IMR-90 (cell line): ENCODE data around the gene SAYSD1. TPM values are rescaled to one million over a fixed set of nuclear protein-coding genes. Genes with fewer than 3 reads are reported as not detected.

Experiments used
- ATAC-seq: fragments of 200-7000 bp; cut with Tn5 transposase; 2 replicates; pipeline ENCODE4 v1.9.1; 2020; ENCODE audit warnings: low read depth, mild to moderate bottlenecking, moderate library complexity
- BruUV-seq: library from RNA; stranded (reverse); fragments of 400-500 nt; replicated peaks from 2 replicates; lab custom pipeline; 2021; lab: Mats Ljungman, UMichigan
- CTCF ChIA-PET: fragments of 300-600 bp; formaldehyde crosslinking; extraction: SDS; loops from one replicate; lab custom pipeline; 2021; ENCODE audit warnings: antibody characterized with exemption; lab: Yijun Ruan, JAX
- POLR2A ChIA-PET: fragments of 300-600 bp; sonication (Branson Sonifier 250); formaldehyde crosslinking; loops from one replicate; lab custom pipeline; 2022; ENCODE audit warnings: antibody characterized with exemption; ENCODE audit not compliant: unreplicated experiment; lab: Charles Lee
- DNase-seq: peaks from one replicate; pipeline ENCODE4 v3.0.0; 2013
- H2AFZ ChIP-seq: replicated peaks from 2 replicates; pipeline ENCODE3; 2013; ENCODE audit warnings: low read length, mild to moderate bottlenecking; ENCODE audit not compliant: poor library complexity
- H2AK5ac ChIP-seq: 2 replicates; pipeline ENCODE4 v1.6.1; 2013; ENCODE audit warnings: low read depth, low read length, inconsistent platforms
- H2AK9ac ChIP-seq: replicated peaks from 2 replicates; pipeline ENCODE3; 2013; ENCODE audit warnings: mild to moderate bottlenecking, low read depth, low read length, moderate library complexity; ENCODE audit not compliant: poor library complexity
- H2BK120ac ChIP-seq: 2 replicates; pipeline ENCODE4 v1.6.1; 2013; ENCODE audit warnings: low read depth, low read length, inconsistent platforms
- H2BK15ac ChIP-seq: 3 replicates; pipeline ENCODE4 v1.6.1; 2013; ENCODE audit warnings: low read depth, low read length, inconsistent platforms
- H2BK20ac ChIP-seq: 2 replicates; pipeline ENCODE4 v1.6.1; 2013; ENCODE audit warnings: low read depth, mild to moderate bottlenecking, inconsistent platforms, low read length, moderate library complexity
- H2BK5ac ChIP-seq: 2 replicates; pipeline ENCODE4 v1.6.1; 2013; ENCODE audit warnings: mild to moderate bottlenecking, low read depth, low read length, inconsistent platforms; ENCODE audit not compliant: poor library complexity, severe bottlenecking
- H3K14ac ChIP-seq: replicated peaks from 2 replicates; pipeline ENCODE4 v1.6.1; 2013; ENCODE audit warnings: low read depth, low read length, inconsistent platforms
- H3K18ac ChIP-seq: 2 replicates; pipeline ENCODE4 v1.6.1; 2013; ENCODE audit warnings: low read depth, low read length, control low read depth
- H3K23ac ChIP-seq: 2 replicates; pipeline ENCODE4 v1.6.1; 2013; ENCODE audit warnings: low read depth, low read length, inconsistent platforms
- H3K27ac ChIP-seq: 2 replicates; pipeline ENCODE4 v1.5.1; 2013; ENCODE audit warnings: mild to moderate bottlenecking, control low read depth, low read length; ENCODE audit not compliant: insufficient read depth
- H3K27me3 ChIP-seq: 2 replicates; pipeline ENCODE4 v1.6.1; 2013; ENCODE audit warnings: low read length; ENCODE audit not compliant: control insufficient read depth, insufficient read depth
- H3K36me3 ChIP-seq: 2 replicates; pipeline ENCODE4 v1.6.1; 2013; ENCODE audit warnings: low read length, mixed read lengths; ENCODE audit not compliant: control insufficient read depth, insufficient read depth
- H3K4ac ChIP-seq: 2 replicates; pipeline ENCODE4 v1.6.1; 2013; ENCODE audit warnings: low read depth, low read length, inconsistent platforms
- H3K4me1 ChIP-seq: 2 replicates; pipeline ENCODE4 v1.6.1; 2013; ENCODE audit warnings: low read length, mixed read lengths; ENCODE audit not compliant: control insufficient read depth, insufficient read depth
- H3K4me2 ChIP-seq: 2 replicates; pipeline ENCODE4 v1.6.1; 2013; ENCODE audit warnings: low read depth, mild to moderate bottlenecking, control low read depth, low read length, moderate library complexity
- H3K4me3 ChIP-seq: 2 replicates; pipeline ENCODE4 v1.5.1; 2013; ENCODE audit warnings: low read depth, mild to moderate bottlenecking, control low read depth, low read length, moderate library complexity; ENCODE audit not compliant: insufficient read depth
- H3K56ac ChIP-seq: 2 replicates; pipeline ENCODE4 v1.6.1; 2013; ENCODE audit warnings: low read length, inconsistent platforms; ENCODE audit not compliant: insufficient read depth; ENCODE audit errors: extremely low read depth
- H3K79me1 ChIP-seq, 2 experiments: 2 replicates each; pipeline ENCODE4 v1.6.1; 2013; ENCODE audit warnings: low read length in 2 of 2, inconsistent platforms in 1 of 2, low read depth in 1 of 2
- H3K9ac ChIP-seq: 2 replicates; pipeline ENCODE4 v1.6.1; 2013; ENCODE audit warnings: low read depth, low read length, control low read depth
- H3K9me1 ChIP-seq: 2 replicates; pipeline ENCODE4 v1.6.1; 2013; ENCODE audit warnings: low read length, inconsistent platforms; ENCODE audit not compliant: insufficient read depth
- H3K9me3 ChIP-seq: 2 replicates; pipeline ENCODE4 v1.6.1; 2013; ENCODE audit warnings: low read length; ENCODE audit not compliant: control insufficient read depth, insufficient read depth
- H4K20me1 ChIP-seq: 2 replicates; pipeline ENCODE4 v1.6.1; 2013; ENCODE audit warnings: low read length, inconsistent platforms; ENCODE audit not compliant: insufficient read depth
- H4K5ac ChIP-seq: 2 replicates; pipeline ENCODE4 v1.6.1; 2013; ENCODE audit warnings: mild to moderate bottlenecking, low read depth, low read length, control low read depth
- H4K8ac ChIP-seq, 2 experiments: 2 replicates each; pipeline ENCODE4 v1.6.1; 2013; ENCODE audit warnings: low read depth in 2 of 2, low read length in 2 of 2, control low read depth in 1 of 2, inconsistent platforms in 1 of 2
- H4K91ac ChIP-seq: 2 replicates; pipeline ENCODE4 v1.6.1; 2013; ENCODE audit warnings: low read depth, low read length, inconsistent platforms; ENCODE audit not compliant: insufficient read depth
- BHLHE40 ChIP-seq: fragments of 150-350 bp; IDR thresholded peaks from 2 replicates; pipeline ENCODE4 v1.6.1; 2016; ENCODE audit warnings: mild to moderate bottlenecking, low read depth, low read length
- CEBPB ChIP-seq: IDR thresholded peaks from 2 replicates; pipeline ENCODE4 v1.6.1; 2012; ENCODE audit warnings: low read depth, low read length, improper control_type of control experiment
- CHD1 ChIP-seq: IDR thresholded peaks from 2 replicates; pipeline ENCODE4 v1.6.1; 2012; ENCODE audit warnings: low read depth, low read length, improper control_type of control experiment
- CTCF ChIP-seq: conservative IDR thresholded peaks from 2 replicates; pipeline ENCODE4 v1.5.1; 2012; ENCODE audit warnings: mild to moderate bottlenecking, low read depth, low read length, improper control_type of control experiment
- FOS ChIP-seq: fragments of 150-350 bp; IDR thresholded peaks from 2 replicates; pipeline ENCODE4 v1.6.1; 2016; ENCODE audit warnings: low read depth, low read length
- MAFK ChIP-seq: IDR thresholded peaks from 2 replicates; pipeline ENCODE4 v1.6.1; 2012; ENCODE audit warnings: low read depth, low read length, improper control_type of control experiment
- MAZ ChIP-seq: IDR thresholded peaks from 2 replicates; pipeline ENCODE4 v1.6.1; 2012; ENCODE audit warnings: low read depth, mild to moderate bottlenecking, low read length, improper control_type of control experiment, moderate library complexity, borderline replicate concordance
- MXI1 ChIP-seq: IDR thresholded peaks from 2 replicates; pipeline ENCODE4 v1.6.1; 2012; ENCODE audit warnings: low read depth, mild to moderate bottlenecking, low read length, moderate library complexity, borderline replicate concordance
- NFE2L2 ChIP-seq: fragments of 150-350 bp; IDR thresholded peaks from 2 replicates; pipeline ENCODE4 v1.6.1; 2016; ENCODE audit warnings: low read depth, mild to moderate bottlenecking, low read length
- POLR2A ChIP-seq: IDR thresholded peaks from 2 replicates; pipeline ENCODE4 v1.6.1; 2012; ENCODE audit warnings: mild to moderate bottlenecking, low read depth, low read length
- RAD21 ChIP-seq: IDR thresholded peaks from 2 replicates; pipeline ENCODE4 v1.6.1; 2012; ENCODE audit warnings: low read length, improper control_type of control experiment
- RCOR1 ChIP-seq: IDR thresholded peaks from 2 replicates; pipeline ENCODE4 v1.6.1; 2012; ENCODE audit warnings: mild to moderate bottlenecking, low read length, improper control_type of control experiment; ENCODE audit not compliant: insufficient replicate concordance
- RFX5 ChIP-seq: IDR thresholded peaks from 2 replicates; pipeline ENCODE4 v1.8.0; 2012; ENCODE audit warnings: low read depth, mild to moderate bottlenecking, low read length, moderate library complexity
- SMC3 ChIP-seq: fragments of 150-350 bp; IDR thresholded peaks from 2 replicates; pipeline ENCODE4 v1.6.1; 2016; ENCODE audit warnings: low read depth, mild to moderate bottlenecking, antibody characterized with exemption, low read length, moderate library complexity
- WGBS, 2 experiments: methylation state at CpG; one replicate each; pipeline versions ENCODE4 v1.1.5 to v1.1.7; 2013; ENCODE audit warnings: missing lambda C conversion rate in 2 of 2; ENCODE audit not compliant: insufficient read length in 1 of 2; ENCODE audit errors: extremely low coverage in 2 of 2; 5-methylcytosine and 5-hydroxymethylcytosine counted together
- dilution Hi-C: fragments of 300-500 bp; cut with HindIII; formaldehyde crosslinking; loops from one replicate; pipeline ENCODE4 v1.14.3; 2018; ENCODE audit warnings: low sequenced_read_pairs; ENCODE audit not compliant: unreplicated experiment
- in situ Hi-C: fragments of 300-500 bp; cut with MboI; formaldehyde crosslinking; loops from 3 replicates; pipeline ENCODE4 v1.14.3; 2019; ENCODE audit warnings: low sequenced_read_pairs, inconsistent platforms, mixed read lengths
- intact Hi-C: fragments of 100-400 bp; cut with micrococcal nuclease; formaldehyde crosslinking; loops from 2 replicates; pipeline ENCODE4 v1.10.0; 2022
- polyA plus RNA-seq, 3 experiments: library from polyadenylated mRNA; depleted of rRNA; stranded (reverse); fragments of >200 nt; gene quantifications; 2 replicates each; pipeline ENCODE4 v1.2.3, GENCODE V29; 2012; ENCODE audit warnings: low replicate concordance in 1 of 3
- total RNA-seq: library from RNA; depleted of rRNA; stranded (reverse); fragments of >200 nt; gene quantifications from 2 replicates; pipeline ENCODE4 v1.2.3, GENCODE V29; 2012
- TF ChIP-seq, protein P1 (sequence below): fragments of 150-350 bp; IDR thresholded peaks from 2 replicates; pipeline ENCODE4 v1.6.1; 2017; ENCODE audit warnings: mild to moderate bottlenecking, antibody characterized with exemption, low read length, low read depth
- TF ChIP-seq, protein P2 (sequence below): fragments of 150-350 bp; IDR thresholded peaks from 2 replicates; pipeline ENCODE4 v1.6.1; 2016; ENCODE audit warnings: low read depth, mild to moderate bottlenecking, low read length, moderate library complexity, borderline replicate concordance

Gene SAYSD1
- total and polyA plus RNA-seq, 2 of the 4 experiments (the other 2 are of a cell fraction), result 5.7 to 5.9 TPM

DNA sequence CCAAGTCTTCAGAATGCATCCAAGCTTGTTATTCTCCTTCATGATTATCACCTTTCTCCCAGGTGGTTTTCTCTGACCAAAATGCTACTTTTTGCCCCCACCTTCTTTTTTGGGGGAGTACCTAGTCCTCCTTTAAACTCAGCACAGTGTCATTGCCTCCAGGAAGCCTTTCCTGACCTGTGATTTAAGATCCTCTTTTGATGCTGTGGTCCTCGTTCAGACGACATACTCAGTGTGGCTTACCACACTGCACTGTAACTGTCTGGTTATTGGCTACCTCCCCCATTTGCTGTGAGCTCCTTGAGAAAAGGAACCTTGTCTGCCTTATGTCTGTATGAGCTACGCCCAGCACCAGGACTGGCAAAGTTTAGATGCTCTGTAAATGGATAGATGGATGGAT is 14.6 kb downstream of the SAYSD1 start:
- TF ChIP-seq NFE2L2 (no peak), BHLHE40 (no peak), CTCF (no peak), MAFK (no peak), FOS (no peak), CHD1 (no peak), MAZ (no peak), RAD21 (no peak), RCOR1 (no peak), CEBPB (no peak), SMC3 (no peak), RFX5 (no peak), MXI1 (no peak), POLR2A (no peak)
- TF ChIP-seq, protein P1, sequence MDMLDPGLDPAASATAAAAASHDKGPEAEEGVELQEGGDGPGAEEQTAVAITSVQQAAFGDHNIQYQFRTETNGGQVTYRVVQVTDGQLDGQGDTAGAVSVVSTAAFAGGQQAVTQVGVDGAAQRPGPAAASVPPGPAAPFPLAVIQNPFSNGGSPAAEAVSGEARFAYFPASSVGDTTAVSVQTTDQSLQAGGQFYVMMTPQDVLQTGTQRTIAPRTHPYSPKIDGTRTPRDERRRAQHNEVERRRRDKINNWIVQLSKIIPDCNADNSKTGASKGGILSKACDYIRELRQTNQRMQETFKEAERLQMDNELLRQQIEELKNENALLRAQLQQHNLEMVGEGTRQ, result no peak
- TF ChIP-seq, protein P2, sequence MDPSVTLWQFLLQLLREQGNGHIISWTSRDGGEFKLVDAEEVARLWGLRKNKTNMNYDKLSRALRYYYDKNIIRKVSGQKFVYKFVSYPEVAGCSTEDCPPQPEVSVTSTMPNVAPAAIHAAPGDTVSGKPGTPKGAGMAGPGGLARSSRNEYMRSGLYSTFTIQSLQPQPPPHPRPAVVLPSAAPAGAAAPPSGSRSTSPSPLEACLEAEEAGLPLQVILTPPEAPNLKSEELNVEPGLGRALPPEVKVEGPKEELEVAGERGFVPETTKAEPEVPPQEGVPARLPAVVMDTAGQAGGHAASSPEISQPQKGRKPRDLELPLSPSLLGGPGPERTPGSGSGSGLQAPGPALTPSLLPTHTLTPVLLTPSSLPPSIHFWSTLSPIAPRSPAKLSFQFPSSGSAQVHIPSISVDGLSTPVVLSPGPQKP, result no peak
- dilution Hi-C loops (no loop called here), in situ Hi-C loops (no loop called here), intact Hi-C loops (loop anchor here (5.0 kb wide), 1 partner anchor 228 kb away; no protein-coding TSS in a partner anchor)
- H2BK20ac ChIP-seq, result no peak overlapping the region
- H4K8ac ChIP-seq, result no peak overlapping the region
- H3K56ac ChIP-seq, result no peak overlapping the region
- no peak overlapping the region for H4K91ac ChIP-seq
- H3K79me1 ChIP-seq, result no peaks in the 10 kb centered on the region
- no peak overlapping the region for H2AFZ ChIP-seq
- H3K14ac ChIP-seq, result no peak overlapping the region
- H2AK9ac ChIP-seq, result no peak overlapping the region
- ATAC-seq (no peak), DNase-seq (no peak)
- no peak overlapping the region for H3K18ac ChIP-seq
- WGBS, 2 experiments, result no CpG with 5 or more reads among the region's 3 CpGs
- H2BK5ac ChIP-seq, result no peak overlapping the region
- no peak overlapping the region for H3K4me3 ChIP-seq
- no peak overlapping the region for H3K4me2 ChIP-seq
- no peak overlapping the region for H3K27ac ChIP-seq
- BruUV-seq, result no TSS peak
- H3K27me3 ChIP-seq, result no peaks in the 10 kb centered on the region
- H3K36me3 ChIP-seq, result peaks cover 5% of the 10 kb centered on the region; the same call in 1 of the 2 replicates
- peaks cover 3% of the 10 kb centered on the region; the same call in 1 of the 2 replicates for H3K4me1 ChIP-seq
- H4K5ac ChIP-seq, result no peak overlapping the region
- no peaks in the 10 kb centered on the region for H3K9me1 ChIP-seq
- H3K9me3 ChIP-seq, result no peaks in the 10 kb centered on the region
- no peak overlapping the region for H2BK15ac ChIP-seq
- H3K23ac ChIP-seq, result no peak overlapping the region
- ChIA-PET CTCF (interaction anchor here (1.1 kb wide), 1 partner anchor 14 kb away, joined by 3 read pairs; the partner anchor contains the start of gene SAYSD1), POLR2A (no interaction called here)
- no peak overlapping the region for H2AK5ac ChIP-seq
- no peaks in the 10 kb centered on the region for H4K20me1 ChIP-seq
- no peak overlapping the region for H3K4ac ChIP-seq
- no peak overlapping the region for H2BK120ac ChIP-seq
- H3K9ac ChIP-seq, result no peak overlapping the region
